HG03060 (cell line): ENCODE data around the gene OLFML2A.
"Not testable (repeated sequence)": the region's sequence is repeated elsewhere in the genome, so short reads cannot be mapped to it uniquely, and the experiment has no call there.

Source experiments
- ATAC-seq: cut with Tn5 transposase; IDR thresholded peaks from one replicate; pipeline ENCODE4 v1.9.1; 2021; ENCODE audit warnings: low read depth, moderate number of reproducible peaks; ENCODE audit not compliant: unreplicated experiment

Gene OLFML2A

DNA sequence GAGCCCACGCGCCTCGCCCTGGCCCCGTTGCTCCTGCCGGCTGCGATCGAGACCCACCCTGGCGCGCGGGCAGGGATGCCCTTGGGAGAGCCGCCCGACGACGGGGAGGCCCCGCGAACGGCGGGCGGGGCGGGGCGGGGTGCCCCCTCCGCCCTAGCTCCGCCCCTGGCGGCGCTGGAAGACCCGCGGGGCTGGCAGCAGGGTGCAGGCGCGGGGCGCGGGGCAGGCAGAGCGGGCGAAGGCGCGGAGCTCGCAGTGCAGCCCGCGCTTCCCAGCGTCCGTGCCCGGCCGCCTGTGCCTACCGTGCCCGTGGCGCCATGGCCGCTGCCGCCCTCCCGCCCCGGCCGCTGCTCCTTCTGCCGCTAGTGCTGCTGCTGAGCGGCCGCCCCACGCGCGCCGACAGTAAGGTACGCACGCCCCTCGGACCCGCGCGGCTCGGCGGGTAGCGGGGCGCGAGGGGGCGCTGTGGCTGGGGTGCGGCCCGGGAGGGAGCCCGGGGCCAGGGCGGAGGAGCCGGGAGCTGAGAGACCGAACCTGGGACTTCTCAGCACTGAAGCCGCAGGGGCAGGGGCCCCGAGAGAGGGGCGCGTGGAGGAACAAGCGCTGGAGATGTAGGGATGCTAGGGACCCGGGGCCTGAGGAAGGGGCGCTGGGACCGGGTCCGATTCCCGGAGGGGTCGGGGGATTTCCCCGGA lies at the start of gene OLFML2A:
OLFML2A (plus strand) TSS at position 180 of the 695 bp plus-strand sequence; CDS start at position 318, 138 bp downstream.
- no peak for ATAC-seq

DNA sequence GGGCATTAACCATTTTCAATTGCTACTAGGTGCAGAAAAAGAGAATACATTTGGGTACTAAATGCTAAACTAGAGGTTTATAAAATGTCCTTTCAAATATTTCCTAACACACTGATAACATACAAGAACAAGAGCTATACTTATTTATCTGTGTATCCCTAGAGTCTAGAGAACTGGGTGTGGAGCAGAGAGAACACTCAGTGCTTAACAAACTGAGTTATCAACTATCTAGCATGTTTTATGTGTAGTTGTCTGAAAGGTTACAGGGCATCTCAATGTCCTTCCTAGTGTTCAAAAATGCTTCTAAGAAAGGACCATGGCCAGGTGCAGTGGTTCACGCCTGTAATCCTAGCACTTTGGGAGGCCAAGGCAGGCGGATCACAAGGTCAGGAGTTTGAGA lies 46.2 kb upstream of the OLFML2A start:
- ATAC-seq, result no peak

DNA sequence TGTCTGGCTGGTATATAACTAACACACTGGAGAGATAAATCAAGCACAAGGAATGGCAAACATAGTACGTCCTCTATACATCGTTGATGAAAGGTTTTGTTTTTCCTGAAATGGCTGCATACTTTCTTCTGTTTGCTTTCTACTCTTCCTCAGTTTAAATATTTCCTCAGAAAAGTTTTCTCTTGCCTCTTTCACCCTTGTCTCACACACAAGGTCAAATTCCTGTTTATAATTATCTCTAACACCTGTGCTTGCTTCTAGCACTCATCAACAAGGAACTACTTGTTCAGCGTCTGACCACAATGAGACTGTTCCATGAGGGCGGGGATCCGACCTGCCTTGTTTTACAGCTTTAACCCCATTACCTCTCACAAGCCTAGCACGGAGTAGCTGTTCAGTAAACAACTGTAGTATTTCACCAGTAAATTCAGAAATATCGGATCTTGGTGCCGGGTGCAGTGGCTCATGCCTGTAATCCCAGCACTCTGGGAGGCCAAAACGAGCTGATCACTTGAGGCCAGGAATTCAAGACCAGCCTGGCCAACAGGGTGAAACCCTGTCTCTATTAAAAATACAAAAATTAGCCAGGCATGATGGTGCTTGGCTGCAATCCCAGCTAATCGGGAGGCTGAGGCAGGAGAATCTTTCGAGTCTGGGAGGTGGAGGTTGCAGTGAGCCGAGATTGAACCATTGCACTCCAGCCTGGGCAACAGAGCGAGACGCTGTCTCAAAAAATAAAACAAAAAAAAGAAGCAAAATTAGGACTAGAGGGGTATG lies 42.8 kb upstream of the OLFML2A start:
- no peak for ATAC-seq

DNA sequence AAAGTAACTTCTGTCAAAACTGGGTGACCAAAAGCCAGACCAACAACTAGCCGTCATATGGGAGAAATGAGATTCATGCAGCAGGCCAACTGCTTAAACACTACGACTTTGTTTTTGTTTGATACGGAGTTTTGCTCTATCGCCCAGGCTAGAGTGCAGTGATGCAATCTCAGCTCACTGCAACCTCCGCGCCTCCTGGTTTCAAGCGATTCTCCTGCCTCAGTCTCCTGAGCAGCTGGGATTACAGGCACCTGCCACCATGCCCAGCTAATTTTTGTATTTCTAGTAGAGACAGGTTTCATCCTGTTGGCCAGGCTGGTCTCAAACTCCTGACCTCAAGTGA lies 42.2 kb upstream of the OLFML2A start:
- ATAC-seq, result not testable (repeated sequence)

DNA sequence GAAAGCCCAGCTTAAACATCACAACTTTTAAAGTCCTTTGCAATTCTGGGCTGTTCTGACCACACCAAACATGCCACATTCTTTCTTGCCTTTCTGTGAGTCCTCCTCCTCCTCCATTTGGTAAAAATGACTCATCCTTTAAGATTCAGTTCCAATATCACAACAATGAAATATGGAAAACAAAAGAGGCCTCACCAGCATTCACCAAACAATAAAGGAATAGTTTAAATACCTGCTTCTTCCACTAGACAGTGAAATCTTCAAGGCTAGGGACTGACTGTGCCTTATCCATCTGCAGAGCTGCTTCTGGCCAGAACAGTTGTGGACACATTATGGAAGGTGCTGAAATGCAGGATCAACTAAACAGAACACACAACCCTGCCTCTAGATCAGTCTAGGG lies 41.8 kb upstream of the OLFML2A start:
- ATAC-seq, result no peak

DNA sequence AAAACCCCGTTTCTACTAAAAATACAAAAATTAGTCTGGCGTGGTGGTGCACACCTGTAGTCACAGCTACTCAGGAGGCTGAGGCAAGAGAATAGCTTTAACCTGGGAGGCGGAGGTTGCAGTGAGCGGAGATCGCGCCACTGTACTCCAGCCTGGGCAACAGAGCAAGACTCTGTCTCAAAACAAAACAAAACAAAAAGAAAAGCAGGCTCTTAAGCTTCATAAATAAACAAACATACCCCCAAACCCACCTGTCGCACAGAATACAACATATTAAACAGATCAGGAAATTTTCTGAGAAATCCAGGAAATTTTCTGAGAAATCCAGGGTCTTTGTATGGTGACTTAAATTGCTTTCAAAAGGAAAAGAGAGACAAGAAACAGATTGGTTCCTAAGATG lies 38.9 kb upstream of the OLFML2A start:
- not testable (repeated sequence) for ATAC-seq

DNA sequence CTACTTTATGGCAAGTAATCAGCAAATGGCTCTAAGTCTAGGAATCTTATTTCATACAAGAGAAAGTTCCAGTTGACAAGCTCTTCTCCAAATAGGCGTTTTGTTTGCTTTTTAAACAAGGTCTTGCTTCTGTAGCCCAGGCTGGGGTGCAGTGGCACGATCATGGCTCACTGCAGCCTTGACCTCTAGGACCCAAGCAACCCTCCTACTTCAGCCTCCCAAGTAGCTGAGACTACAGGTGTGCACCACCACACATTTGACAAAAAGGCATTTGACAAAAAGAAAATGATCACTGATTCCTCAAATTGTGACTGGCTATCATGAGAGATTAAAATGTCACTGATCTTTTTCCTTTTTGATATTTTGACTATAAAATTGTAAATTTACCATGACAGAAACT lies 37.6 kb upstream of the OLFML2A start:
- ATAC-seq, result no peak

DNA sequence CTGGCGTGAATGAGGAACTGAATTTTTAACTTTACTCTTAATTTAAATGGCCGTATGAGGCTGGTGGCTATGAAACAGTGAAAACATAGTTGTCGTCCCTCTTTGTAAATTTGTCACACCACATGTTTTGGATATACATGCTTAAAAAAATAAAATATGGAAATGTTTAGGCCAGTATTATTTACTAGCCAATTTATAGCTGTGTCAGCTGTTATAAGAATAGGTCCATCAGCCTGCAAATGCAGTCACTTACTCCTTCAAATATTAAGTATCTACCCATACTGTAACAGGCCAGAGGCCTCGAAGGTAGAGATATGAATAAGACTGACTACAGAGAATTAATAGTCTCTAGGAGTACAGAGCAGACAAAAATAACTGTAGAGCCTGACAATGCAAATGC lies 35.8 kb upstream of the OLFML2A start:
- ATAC-seq, result no peak

DNA sequence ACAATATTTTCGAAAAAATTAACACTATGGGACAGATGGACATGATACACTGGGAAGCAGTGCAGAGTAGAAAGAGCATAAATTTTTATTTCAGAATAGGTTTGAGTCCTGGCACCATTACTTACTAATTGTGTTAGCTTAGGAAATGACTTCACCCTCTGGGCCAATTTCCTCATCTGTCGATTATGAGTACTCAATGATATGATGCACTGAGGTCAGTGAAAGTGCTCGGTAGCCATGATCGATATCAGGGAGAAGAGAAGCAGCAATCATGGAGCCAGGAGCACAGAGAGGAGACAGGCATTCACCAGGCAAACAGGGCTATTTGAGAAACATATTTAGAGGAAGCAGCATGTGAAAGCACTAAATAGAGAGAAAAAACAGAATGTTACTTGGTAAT lies 35.3 kb upstream of the OLFML2A start:
- no peak for ATAC-seq

DNA sequence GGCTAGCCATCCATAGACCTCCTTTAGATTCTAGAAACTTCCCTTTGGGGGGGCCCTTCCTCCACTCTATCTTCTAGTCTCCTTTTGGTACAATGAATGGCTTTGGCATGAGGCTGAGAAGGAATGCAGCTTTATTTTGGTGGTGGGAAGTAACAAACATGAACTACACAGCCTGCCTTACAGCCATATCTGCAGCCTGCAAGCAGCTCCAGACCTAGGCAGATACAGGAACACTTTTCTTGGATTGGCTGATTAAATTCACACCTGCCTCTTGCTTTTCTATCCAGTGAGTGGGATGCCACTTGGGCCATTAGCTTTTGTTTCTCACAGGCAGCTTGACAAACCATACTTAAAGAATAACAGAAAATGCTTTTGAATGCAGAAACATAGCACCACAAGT lies 34.0 kb upstream of the OLFML2A start:
- no peak for ATAC-seq

DNA sequence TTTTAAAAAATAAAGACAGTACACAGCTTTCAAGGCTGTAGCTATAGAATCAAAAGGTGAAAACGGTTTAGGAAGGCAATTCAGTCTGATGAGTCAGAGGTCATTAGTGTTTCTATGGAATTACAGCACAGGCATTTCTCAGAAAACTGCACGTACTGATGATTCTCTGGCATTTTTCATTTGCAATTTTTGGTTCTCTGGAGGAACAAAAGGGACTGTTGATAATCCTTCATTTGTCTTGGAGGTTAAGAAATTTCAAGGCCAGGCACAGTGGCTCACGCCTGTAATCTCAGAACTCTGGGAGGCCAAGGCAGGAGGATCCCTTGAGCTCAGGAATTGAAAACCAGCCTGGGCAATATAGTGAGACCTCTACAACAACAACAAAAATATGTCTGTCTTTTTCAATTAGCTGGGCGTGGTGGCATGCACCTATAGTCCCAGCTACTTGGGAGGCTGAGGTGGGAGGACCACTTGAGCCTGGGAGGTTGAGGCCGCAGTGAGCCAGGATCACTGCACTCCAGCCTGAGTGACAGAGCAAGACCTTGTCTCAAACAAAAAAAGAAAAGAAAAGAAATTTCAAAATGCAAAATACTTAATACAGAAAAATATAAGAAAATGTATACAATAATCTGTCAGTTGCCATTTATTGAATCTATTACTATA lies 33.1 kb upstream of the OLFML2A start:
- no peak for ATAC-seq

DNA sequence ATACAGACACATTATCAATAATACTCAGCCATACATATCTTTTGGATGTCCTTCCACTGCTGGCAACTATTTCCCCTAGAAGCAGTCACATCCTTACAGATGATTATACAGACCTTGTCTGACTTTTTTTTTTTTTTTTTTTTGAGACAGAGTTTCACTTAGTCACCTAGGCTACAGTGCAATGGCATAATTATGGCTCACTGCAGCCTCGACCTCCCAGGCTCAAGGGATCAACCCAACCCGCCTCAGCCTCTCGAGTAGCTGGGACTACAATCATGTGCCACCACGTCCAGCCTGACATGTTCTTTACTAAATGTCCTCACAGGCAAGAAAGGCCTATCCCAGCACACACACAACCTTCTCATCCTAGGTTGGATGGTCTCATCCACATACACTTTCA lies 29.9 kb upstream of the OLFML2A start:
- no peak for ATAC-seq

DNA sequence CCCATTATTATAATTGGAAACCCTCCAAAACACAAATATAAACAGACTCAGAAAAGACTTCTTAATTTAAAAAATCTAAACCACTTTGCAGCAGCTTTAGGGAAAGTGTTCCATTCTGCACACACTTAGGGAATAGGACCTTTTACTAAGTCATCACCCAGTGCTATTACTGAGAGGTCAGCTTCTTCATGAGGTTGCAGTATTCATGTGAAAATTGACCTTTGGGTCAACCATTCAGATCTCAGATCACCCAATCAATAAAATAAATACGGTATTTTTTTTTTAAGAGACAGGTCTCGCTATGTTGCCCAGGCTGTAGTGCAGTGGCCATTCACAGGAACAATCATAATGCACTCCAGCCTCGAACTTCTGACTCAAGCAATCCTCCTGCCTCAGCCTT lies 27.6 kb upstream of the OLFML2A start:
- ATAC-seq, result no peak

DNA sequence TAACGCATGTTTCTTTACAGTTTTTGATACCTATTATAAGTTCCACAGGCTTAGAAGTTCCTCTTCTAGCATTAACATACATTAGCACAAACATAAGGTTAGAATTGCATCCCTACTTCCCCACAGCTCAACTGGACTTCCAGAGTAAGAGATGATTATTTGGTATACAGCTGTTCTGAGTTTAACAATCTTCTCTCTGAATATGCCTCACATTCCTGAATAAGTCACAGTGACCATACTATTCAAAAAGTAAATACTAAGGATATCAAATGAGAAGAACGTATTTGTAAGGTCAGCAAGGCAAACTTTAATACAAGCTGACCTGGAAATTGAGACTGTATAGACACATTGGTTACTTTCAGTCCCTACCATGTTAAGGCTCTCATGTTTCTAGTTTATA lies 27.2 kb upstream of the OLFML2A start:
- ATAC-seq, result no peak

DNA sequence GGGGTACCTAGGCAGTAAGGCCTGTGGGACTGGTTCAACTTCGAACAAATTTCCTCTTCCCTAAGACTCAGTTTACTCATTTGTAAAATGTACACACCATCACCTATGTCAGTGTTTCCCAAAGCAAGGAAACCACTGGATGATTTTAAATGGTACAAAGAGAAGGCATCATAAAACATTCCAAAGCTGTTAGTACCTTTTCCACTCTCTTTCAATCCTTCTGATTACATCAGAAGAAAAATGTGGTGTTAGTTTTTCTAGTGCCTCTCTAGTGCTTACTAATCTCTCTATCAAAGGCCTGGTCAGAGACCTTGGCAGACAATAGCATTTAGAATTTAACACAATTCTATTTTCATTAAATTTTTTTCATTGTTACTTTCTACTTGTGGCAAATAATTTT lies 24.0 kb upstream of the OLFML2A start:
- ATAC-seq, result no peak

DNA sequence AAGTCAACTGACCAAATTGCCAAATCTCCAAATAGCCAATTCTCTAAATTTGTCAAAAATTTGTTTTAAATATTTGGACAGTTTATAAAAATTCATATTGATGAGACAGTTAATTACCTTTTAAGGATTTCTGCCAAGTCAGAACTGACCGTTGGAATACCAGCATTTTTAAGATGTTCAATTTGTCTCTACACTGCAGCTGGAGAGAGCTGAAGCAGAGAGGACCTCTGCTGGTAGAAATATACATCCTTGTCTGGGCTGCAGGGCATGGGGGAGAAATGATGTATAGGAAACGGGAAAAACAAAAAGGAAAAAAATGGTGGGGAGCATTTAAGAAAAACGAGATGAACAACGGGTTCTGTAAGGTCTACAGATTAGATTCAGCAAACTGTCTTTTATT lies 22.6 kb upstream of the OLFML2A start:
- ATAC-seq, result no peak

DNA sequence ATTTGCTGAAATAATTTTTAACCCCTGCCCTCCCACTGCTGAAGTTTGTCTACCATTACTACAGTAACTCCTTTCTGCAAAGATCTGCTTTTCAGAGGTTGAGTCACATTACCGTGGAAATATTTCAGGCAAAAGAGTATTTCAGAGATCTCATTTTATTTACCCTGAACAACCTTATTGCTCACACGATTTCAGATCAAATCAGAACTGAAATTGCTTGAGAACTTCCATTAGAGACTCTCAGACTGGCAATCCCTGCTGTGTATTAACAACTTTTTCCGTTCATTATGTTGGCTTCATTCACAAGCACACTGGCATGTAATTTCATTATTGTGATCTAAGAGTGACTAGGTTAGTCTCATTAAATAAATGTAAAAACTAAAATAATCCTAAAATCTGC lies 21.9 kb upstream of the OLFML2A start:
- no peak for ATAC-seq

DNA sequence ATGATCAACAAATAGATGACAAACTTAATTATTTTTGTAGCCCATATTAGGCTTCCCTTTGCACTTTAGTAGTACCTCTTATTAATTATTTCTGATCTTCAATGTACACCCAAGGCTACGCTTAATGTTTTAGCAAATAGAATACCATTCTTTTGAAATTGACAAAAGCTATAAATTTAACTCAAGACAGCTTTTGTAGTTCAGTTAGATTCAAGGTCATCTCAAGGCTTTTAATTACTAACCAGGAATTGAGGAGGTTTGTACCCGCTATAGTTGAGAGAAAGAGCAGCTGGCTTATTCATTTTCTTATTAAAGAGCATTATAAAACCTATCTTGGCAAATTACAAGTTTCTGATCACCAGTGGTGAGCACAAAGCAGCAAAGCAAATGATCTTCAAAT lies 20.9 kb upstream of the OLFML2A start:
- no peak for ATAC-seq

DNA sequence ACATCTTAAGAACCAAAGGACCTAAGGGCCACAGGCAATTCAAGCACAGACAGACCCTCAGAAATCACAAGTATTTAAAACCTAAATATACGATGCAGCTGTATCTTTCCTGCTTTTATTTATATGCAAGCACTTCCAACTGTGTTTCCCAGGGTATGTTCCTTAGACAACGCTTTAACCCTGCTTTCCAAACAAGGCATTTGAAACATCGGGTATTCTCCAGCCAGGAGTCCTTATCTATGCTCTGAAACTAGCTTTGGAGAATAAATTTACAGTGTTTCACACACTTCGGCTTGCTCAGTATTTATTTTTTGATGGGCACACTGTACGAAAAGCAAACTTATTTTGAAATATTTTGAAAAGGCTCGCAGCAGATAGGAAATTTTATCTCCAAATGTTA lies 19.3 kb upstream of the OLFML2A start:
- ATAC-seq, result no peak

DNA sequence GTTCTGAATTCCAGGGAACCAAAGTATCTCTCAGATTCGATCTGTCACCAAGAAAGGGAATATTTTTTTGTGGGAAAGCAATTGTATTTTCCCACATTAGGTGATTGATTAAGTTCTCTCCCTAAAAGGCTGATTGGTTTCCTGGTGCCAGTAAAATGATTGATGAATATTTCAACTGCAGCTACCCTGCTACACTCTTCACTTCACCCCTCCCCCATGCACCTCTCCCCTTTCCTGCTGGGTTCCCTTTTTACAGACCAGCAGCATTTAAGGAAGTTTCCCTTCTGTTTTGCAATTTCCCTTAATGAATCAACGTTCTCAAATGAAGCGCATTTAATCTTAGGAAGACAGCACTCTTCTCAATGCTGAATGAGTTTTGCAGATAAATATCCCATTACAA lies 18.9 kb upstream of the OLFML2A start:
- no peak for ATAC-seq

DNA sequence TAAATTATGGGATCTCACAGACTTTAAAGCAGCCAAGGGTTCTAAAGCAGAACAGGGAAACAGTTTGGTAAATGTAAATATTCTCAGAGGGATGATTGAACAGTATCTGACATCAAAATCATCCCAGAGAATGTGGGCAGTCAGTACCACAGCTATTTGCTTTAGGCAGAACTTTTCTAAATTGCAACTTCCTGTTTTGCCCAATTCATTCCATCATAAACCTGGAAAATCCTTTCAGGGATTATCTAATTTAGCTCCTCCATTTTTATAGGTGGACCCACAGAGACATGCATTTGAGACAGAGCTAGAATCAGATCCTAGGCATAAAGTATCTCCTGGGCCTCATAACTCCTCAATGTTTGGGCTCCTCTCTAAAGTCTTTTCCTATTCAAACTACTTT lies 18.2 kb upstream of the OLFML2A start:
- no peak for ATAC-seq

DNA sequence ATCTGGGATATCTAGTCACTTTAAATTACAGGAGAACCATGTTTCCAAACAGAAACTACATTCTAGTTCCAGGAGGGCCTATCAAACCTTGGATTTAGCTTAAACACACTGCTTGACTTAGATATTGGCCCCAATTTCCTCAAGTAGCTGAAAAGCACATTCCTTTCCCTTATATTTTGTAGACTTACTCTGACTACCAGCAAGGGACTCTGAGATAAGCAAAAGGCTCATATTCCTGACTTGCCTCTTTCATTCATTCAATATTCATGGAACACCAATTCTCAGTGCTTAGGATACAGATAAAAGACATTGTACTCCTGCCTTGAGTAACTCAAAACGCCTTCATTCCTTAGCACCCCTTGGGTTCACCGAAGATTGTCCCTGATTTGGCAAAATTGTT lies 17.6 kb upstream of the OLFML2A start:
- ATAC-seq, result no peak
